Activated CD4-positive, alpha-beta memory T cell treated with anti-CD3 and anti-CD28 coated beads for 36 hours (primary cell): ENCODE measurements around the gene BSPRY. TPM values are rescaled to one million over a fixed set of nuclear protein-coding genes. Genes with fewer than 3 reads are reported as not detected.
"Not testable (repeated sequence)": the region's sequence is repeated elsewhere in the genome, so short reads cannot be mapped to it uniquely, and the experiment has no call there.

Experiments
- CTCF ChIA-PET: fragments of 350-600 bp; sonication (Branson Sonifier 250); formaldehyde crosslinking; loops from one replicate; lab custom pipeline; 2021; ENCODE audit warnings: antibody characterized with exemption, inconsistent platforms; lab: Charles Lee
- POLR2A ChIA-PET: fragments of 350-600 bp; sonication (Branson Sonifier 250); formaldehyde crosslinking; loops from one replicate; lab custom pipeline; 2021; ENCODE audit warnings: antibody characterized with exemption; lab: Charles Lee
- DNase-seq: peaks from one replicate; pipeline ENCODE4 v3.0.0-alpha.2; 2020
- H3K27ac Mint-ChIP-seq: one replicate; pipeline ENCODE4 v1.8.0; 2021; ENCODE audit warnings: mixed read lengths
- H3K27me3 Mint-ChIP-seq: one replicate; pipeline ENCODE4 v1.8.0; 2021; ENCODE audit warnings: mixed read lengths
- H3K36me3 Mint-ChIP-seq: one replicate; pipeline ENCODE4 v1.8.0; 2021; ENCODE audit warnings: mixed read lengths
- H3K4me1 Mint-ChIP-seq: one replicate; pipeline ENCODE4 v1.8.0; 2021; ENCODE audit warnings: low read depth, mixed read lengths
- H3K4me3 Mint-ChIP-seq: one replicate; pipeline ENCODE4 v1.8.0; 2021; ENCODE audit warnings: mild to moderate bottlenecking, mixed read lengths
- H3K9me3 Mint-ChIP-seq: one replicate; pipeline ENCODE4 v1.8.0; 2021; ENCODE audit warnings: mixed read lengths
- intact Hi-C: fragments of 100-400 bp; cut with micrococcal nuclease; formaldehyde crosslinking; loops from one replicate; pipeline ENCODE4 v1.15.1; 2023
- total RNA-seq, 2 experiments: library from RNA; stranded (reverse); gene quantifications; one replicate each; pipeline ENCODE4 v1.2.3, GENCODE V29; 2021

The BSPRY gene
- total RNA-seq, 2 experiments from 2014 or later: 7.6 to 8.5 TPM

- no peak for DNase-seq
- Mint-ChIP-seq H3K4me3 (no peak overlapping the region), H3K27me3 (peaks cover 21% of the 10 kb centered on the region), H3K27ac (no peak overlapping the region), H3K36me3 (no peaks in the 10 kb centered on the region), H3K4me1 (peaks cover 18% of the 10 kb centered on the region), H3K9me3 (no peaks in the 10 kb centered on the region)
- intact Hi-C loops: loop anchor here (10.0 kb wide), 1 partner anchor 1252 kb away; no protein-coding TSS in a partner anchor
- POLR2A ChIA-PET: no interaction called here
- CTCF ChIA-PET: no interaction called here
Measured at GRCh38 chr9:113356686-113357292, 7.4 kb downstream of the BSPRY start.

DNA sequence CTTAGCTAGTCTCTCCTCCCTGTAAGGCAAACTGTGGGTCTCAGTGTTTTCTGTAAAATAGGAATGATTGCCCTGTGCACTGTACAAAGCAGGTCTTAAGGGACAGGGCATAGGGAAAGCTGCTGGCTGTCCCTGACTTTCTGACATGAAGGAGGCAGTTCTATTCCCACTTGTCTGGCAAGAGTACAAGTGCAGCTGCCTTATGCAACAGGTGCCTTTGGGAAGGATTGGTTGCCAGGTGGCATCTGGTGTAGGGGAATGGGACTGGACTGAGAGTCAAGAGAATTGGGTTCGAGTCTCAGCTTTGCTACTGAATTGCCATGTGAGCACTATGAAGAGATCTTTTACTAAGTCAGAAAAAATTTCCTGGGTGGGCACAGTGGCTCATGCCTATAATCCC is 10.0 kb downstream of the BSPRY start:
- H3K9me3 Mint-ChIP-seq: no peaks in the 10 kb centered on the region
- peaks cover 11% of the 10 kb centered on the region for H3K4me1 Mint-ChIP-seq
- H3K27ac Mint-ChIP-seq: no peak overlapping the region
- POLR2A ChIA-PET: no interaction called here
- peaks cover 6% of the 10 kb centered on the region for H3K27me3 Mint-ChIP-seq
- CTCF ChIA-PET: no interaction called here
- H3K36me3 Mint-ChIP-seq: no peaks in the 10 kb centered on the region
- intact Hi-C loops: loop anchor here (10.0 kb wide), 1 partner anchor 1255 kb away; no protein-coding TSS in a partner anchor
- no peak for DNase-seq
- H3K4me3 Mint-ChIP-seq: no peak overlapping the region

DNA sequence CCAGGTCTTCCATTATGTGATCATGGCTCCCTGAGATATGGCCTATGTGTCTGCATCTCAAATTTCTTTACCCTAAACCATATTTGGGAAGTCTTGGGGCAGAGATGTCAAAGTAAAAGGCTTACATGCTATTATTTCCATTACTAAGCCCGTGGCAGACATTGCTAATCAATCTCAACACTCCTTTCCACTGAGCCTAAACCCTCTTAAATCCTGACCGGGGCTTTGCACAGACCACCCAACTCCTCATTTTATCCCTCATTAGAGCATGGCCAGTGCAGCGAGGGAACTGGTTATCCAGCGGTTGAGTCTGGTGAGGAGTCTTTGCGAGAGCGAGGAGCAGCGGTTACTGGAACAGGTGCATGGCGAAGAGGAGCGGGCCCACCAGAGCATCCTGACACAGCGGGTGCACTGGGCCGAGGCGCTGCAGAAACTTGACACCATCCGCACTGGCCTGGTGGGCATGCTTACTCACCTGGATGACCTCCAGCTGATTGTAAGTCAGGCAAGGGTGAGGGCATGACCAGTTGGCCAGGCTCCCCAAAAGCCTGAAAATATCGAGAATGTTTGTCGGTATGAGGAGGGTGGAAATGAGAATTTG is 11.0 kb downstream of the BSPRY start:
- Mint-ChIP-seq H3K36me3 (no peaks in the 10 kb centered on the region), H3K4me3 (no peak overlapping the region), H3K4me1 (peaks cover 11% of the 10 kb centered on the region), H3K9me3 (no peaks in the 10 kb centered on the region), H3K27ac (no peak overlapping the region), H3K27me3 (peaks cover 6% of the 10 kb centered on the region)
- POLR2A ChIA-PET: interaction anchor here (2.4 kb wide), 1 partner anchor 11 kb away, joined by 24 read pairs; the partner anchor contains the start of gene BSPRY
- no peak for DNase-seq
- intact Hi-C loops: loop anchor here (2.0 kb wide), 1 partner anchor 16 kb away; the partner anchor contains the start of gene HDHD3
- CTCF ChIA-PET: interaction anchor here (1.1 to 1.6 kb wide), 2 partner anchors 10 to 12 kb away, joined by 4 to 7 read pairs; no protein-coding TSS in a partner anchor

GRCh38 chr9:113361304-113362018 is 12.1 kb downstream of the BSPRY start:
- H3K27me3 Mint-ChIP-seq: peaks cover 5% of the 10 kb centered on the region
- H3K4me1 Mint-ChIP-seq: peaks cover 11% of the 10 kb centered on the region
- ChIA-PET CTCF (interaction anchor here (1.6 kb wide), 1 partner anchor 11 kb away, joined by 7 read pairs; no protein-coding TSS in a partner anchor), POLR2A (interaction anchor here (1.0 to 2.4 kb wide), 6 partner anchors 9 to 92 kb away, joined by 3 to 24 read pairs (median 6); partner anchors contain the start of genes BSPRY, HDHD3 and WDR31)
- peak overlapping the region; percentile 55 for H3K27ac Mint-ChIP-seq
- H3K9me3 Mint-ChIP-seq: no peaks in the 10 kb centered on the region
- intact Hi-C loops: loop anchor here (1.0 to 2.0 kb wide), 3 partner anchors 10 to 40 kb away; partner anchors contain the start of genes ALAD and HDHD3
- H3K36me3 Mint-ChIP-seq: no peaks in the 10 kb centered on the region
- no peak overlapping the region for H3K4me3 Mint-ChIP-seq
- DNase-seq: peak; percentile 57

- Mint-ChIP-seq H3K4me1 (peaks cover 11% of the 10 kb centered on the region), H3K27me3 (no peaks in the 10 kb centered on the region), H3K9me3 (no peaks in the 10 kb centered on the region), H3K36me3 (no peaks in the 10 kb centered on the region), H3K27ac (no peak overlapping the region), H3K4me3 (no peak overlapping the region)
- intact Hi-C loops: no loop called here
- DNase-seq: no peak
- POLR2A ChIA-PET: interaction anchor here (1.7 kb wide), 1 partner anchor 17 kb away, joined by 7 read pairs; no protein-coding TSS in a partner anchor
- CTCF ChIA-PET: interaction anchor here (1.0 kb wide), 1 partner anchor 38 kb away, joined by 3 read pairs; the partner anchor contains the start of gene ALAD
Measured at GRCh38 chr9:113363336-113363735, 14.0 kb downstream of the BSPRY start.

DNA sequence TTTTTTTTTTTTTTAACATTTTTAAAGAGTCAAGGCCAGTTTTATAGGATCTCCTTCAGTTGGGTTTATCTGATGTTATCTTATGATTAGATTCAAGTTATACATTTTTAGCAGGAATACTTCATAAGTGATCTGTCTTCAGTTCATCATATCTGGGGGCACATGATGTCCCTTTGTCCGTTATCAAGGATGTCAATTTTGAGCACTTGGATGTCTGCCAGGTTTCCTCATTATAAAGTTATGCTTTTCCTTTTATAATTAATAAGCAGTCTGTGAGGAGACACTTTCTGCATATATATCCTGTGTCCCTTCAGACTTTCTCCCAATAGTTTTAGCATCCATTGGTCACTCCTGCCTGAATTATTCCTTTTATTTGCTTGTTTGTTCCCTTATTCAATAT is 15.6 kb downstream of the BSPRY start:
- no peak overlapping the region for H3K27ac Mint-ChIP-seq
- CTCF ChIA-PET: no interaction called here
- peaks cover 11% of the 10 kb centered on the region for H3K4me1 Mint-ChIP-seq
- no peak for DNase-seq
- POLR2A ChIA-PET: no interaction called here
- no peaks in the 10 kb centered on the region for H3K9me3 Mint-ChIP-seq
- intact Hi-C loops: no loop called here
- no peaks in the 10 kb centered on the region for H3K36me3 Mint-ChIP-seq
- H3K27me3 Mint-ChIP-seq: no peaks in the 10 kb centered on the region
- no peak overlapping the region for H3K4me3 Mint-ChIP-seq

GRCh38 chr9:113365652-113366051 is 16.3 kb downstream of the BSPRY start:
- H3K27ac Mint-ChIP-seq, H3K27me3 Mint-ChIP-seq: not testable (repeated sequence)

GRCh38 chr9:113368348-113368981 is 19.1 kb downstream of the BSPRY start:
- ChIA-PET POLR2A (no interaction called here), CTCF (interaction anchor here (0.8 kb wide), 1 partner anchor 52 kb away, joined by 3 read pairs; no protein-coding TSS in a partner anchor)
- no peak for DNase-seq
- H3K36me3 Mint-ChIP-seq: peaks cover 4% of the 10 kb centered on the region
- intact Hi-C loops: no loop called here
- no peaks in the 10 kb centered on the region for H3K4me1 Mint-ChIP-seq
- H3K4me3 Mint-ChIP-seq: no peak overlapping the region
- no peak overlapping the region for H3K27ac Mint-ChIP-seq
- H3K27me3 Mint-ChIP-seq: no peaks in the 10 kb centered on the region
- H3K9me3 Mint-ChIP-seq: no peaks in the 10 kb centered on the region

More at GRCh38 chr9:113365652-113366051, 16.3 kb downstream of the BSPRY start:
- POLR2A ChIA-PET, CTCF ChIA-PET, H3K9me3 Mint-ChIP-seq, H3K36me3 Mint-ChIP-seq, H3K4me3 Mint-ChIP-seq, DNase-seq, intact Hi-C loops: not testable (repeated sequence)
- H3K4me1 Mint-ChIP-seq: peaks cover 11% of the 10 kb centered on the region

GRCh38 chr9:113368982-113369854 is 19.9 kb downstream of the BSPRY start:
- Mint-ChIP-seq H3K4me3 (no peak overlapping the region), H3K9me3 (no peaks in the 10 kb centered on the region), H3K4me1 (no peaks in the 10 kb centered on the region), H3K27me3 (no peaks in the 10 kb centered on the region), H3K36me3 (peaks cover 5% of the 10 kb centered on the region), H3K27ac (no peak overlapping the region)
- CTCF ChIA-PET: no interaction called here
- intact Hi-C loops: no loop called here
- POLR2A ChIA-PET: no interaction called here
- DNase-seq: no peak

DNA sequence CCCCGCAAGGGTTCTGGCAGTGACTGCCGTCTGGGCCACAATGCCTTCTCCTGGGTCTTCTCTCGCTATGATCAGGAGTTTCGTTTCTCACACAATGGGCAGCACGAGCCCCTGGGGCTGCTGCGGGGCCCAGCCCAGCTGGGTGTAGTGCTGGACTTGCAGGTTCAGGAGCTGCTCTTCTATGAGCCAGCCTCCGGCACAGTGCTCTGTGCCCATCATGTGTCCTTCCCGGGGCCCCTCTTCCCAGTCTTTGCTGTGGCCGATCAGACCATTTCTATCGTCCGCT is 20.5 kb downstream of the BSPRY start:
- intact Hi-C loops: no loop called here
- Mint-ChIP-seq H3K4me1 (peaks cover 1% of the 10 kb centered on the region), H3K27me3 (no peaks in the 10 kb centered on the region), H3K36me3 (peaks cover 5% of the 10 kb centered on the region), H3K27ac (no peak overlapping the region), H3K4me3 (no peak overlapping the region), H3K9me3 (no peaks in the 10 kb centered on the region)
- CTCF ChIA-PET: no interaction called here
- DNase-seq: no peak
- POLR2A ChIA-PET: no interaction called here

- ChIA-PET CTCF (no interaction called here), POLR2A (no interaction called here)
- no peaks in the 10 kb centered on the region for H3K9me3 Mint-ChIP-seq
- no peak for DNase-seq
- H3K27me3 Mint-ChIP-seq: no peaks in the 10 kb centered on the region
- peaks cover 5% of the 10 kb centered on the region for H3K36me3 Mint-ChIP-seq
- peaks cover 11% of the 10 kb centered on the region for H3K4me1 Mint-ChIP-seq
- H3K4me3 Mint-ChIP-seq: no peak overlapping the region
- intact Hi-C loops: no loop called here
- H3K27ac Mint-ChIP-seq: no peak overlapping the region
Measured at GRCh38 chr9:113370806-113371325, 21.5 kb downstream of the BSPRY start.
